B cell (primary cell): ENCODE measurements around the gene RARB.

Experiments
- EZH2 ChIP-seq: IDR thresholded peaks from 2 replicates; pipeline ENCODE4 v1.6.1; 2012; ENCODE audit warnings: borderline replicate concordance, low read depth, mild to moderate bottlenecking, moderate library complexity, low read length; ENCODE audit not compliant: insufficient read depth, poor library complexity, severe bottlenecking
- TF ChIP-seq, protein P1 (sequence below): fragments of 200-600 bp; IDR thresholded peaks from one replicate; pipeline ENCODE4 v1.8.0; 2022; ENCODE audit warnings: antibody characterized with exemption, mild to moderate bottlenecking

DNA sequence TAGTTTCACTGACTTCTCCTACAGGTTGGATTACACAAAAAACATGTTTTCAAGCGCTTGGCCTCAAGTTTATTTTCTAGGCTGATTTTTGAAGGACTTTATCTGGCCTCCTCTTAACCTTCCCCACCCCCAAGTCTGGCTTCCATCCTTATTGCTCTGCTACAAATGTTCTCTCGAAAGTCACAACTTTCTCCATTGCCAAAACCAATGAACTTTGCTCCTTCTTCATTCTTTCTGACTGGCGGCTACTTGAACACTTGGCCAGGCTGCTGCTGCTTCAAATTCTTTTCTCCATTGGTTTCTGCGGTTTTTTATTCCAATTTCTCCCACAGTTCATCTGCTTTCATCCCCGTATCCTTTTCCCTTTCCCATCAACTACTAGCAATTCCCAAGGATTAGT lies 130.1 kb downstream of the RARB start:
- TF ChIP-seq, protein P1, sequence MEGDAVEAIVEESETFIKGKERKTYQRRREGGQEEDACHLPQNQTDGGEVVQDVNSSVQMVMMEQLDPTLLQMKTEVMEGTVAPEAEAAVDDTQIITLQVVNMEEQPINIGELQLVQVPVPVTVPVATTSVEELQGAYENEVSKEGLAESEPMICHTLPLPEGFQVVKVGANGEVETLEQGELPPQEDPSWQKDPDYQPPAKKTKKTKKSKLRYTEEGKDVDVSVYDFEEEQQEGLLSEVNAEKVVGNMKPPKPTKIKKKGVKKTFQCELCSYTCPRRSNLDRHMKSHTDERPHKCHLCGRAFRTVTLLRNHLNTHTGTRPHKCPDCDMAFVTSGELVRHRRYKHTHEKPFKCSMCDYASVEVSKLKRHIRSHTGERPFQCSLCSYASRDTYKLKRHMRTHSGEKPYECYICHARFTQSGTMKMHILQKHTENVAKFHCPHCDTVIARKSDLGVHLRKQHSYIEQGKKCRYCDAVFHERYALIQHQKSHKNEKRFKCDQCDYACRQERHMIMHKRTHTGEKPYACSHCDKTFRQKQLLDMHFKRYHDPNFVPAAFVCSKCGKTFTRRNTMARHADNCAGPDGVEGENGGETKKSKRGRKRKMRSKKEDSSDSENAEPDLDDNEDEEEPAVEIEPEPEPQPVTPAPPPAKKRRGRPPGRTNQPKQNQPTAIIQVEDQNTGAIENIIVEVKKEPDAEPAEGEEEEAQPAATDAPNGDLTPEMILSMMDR, result no peak
- no peak for TF ChIP-seq EZH2
